Neural progenitor cell (in vitro differentiated cells): ENCODE results near the gene MYL1.

ENCODE experiments used
- CTCF ChIP-seq: fragments of 200-600 bp; sonication (generic); IDR thresholded peaks from 2 replicates; pipeline ENCODE4 v1.5.1; 2017; ENCODE audit warnings: antibody characterized with exemption, mild to moderate bottlenecking
- EZH2 ChIP-seq: fragments of 200-600 bp; sonication (generic); IDR thresholded peaks from 2 replicates; pipeline ENCODE4 v1.6.1; 2017; ENCODE audit warnings: antibody characterized with exemption, mild to moderate bottlenecking, moderate library complexity
- EZH2phosphoT487 ChIP-seq: fragments of 200-600 bp; sonication (generic); IDR thresholded peaks from 2 replicates; pipeline ENCODE4 v1.6.1; 2017; ENCODE audit warnings: antibody characterized with exemption

- TF ChIP-seq EZH2phosphoT487 (no peak), CTCF (no peak), EZH2 (no peak)
Observed at GRCh38 chr2:210286123-210286680, 28.8 kb downstream of the MYL1 start.
